ENCODE measurements around the gene KANSL1. TPM values are rescaled to one million over a fixed set of nuclear protein-coding genes. Genes with fewer than 3 reads are reported as not detected.
"Not testable (repeated sequence)": the region's sequence is repeated elsewhere in the genome, so short reads cannot be mapped to it uniquely, and the experiment has no call there.

Gene KANSL1
- total RNA-seq, 1 donor from 2014 or later = 121 TPM

DNA sequence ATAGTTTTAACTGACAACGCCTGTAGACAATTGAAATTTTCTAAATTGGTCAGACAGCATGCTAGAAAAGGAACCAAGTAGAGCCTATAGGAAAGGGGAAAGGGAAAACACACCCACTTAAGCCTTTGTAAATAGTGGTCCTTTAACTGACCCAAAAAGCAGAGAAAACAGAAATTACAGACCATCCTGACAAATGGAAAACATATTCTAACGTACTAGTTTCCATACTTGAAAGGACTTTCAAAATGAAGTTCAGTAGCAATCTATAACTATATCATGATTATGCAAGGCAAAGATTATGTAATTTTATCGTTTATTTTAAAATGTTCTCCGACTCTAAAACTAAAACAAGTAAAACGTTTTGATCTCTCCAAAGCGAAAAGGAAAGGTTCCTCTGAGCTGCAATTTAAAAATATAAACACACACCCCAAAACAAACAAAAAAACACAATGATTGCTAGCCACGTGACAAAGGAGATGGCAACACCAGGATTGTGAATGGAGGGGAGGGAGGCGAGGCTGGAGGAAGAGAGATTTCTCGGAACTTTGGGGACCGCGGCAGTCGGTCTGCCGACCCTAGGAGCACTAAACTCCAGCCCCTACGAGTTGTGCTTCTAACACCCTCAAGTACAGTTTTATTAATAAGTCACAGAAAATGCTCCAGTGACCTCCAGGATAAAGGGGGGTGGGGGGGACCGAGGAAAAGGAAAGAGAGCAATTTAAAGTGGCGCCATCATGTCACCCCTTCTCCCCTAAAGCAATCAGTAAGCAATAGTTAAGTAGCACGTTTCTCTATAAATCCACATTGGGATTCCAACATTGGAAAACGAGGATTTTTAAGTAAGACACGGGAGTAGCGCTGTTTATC is 1.7 kb downstream of the KANSL1 start:
- TF ChIP-seq, protein P1, sequence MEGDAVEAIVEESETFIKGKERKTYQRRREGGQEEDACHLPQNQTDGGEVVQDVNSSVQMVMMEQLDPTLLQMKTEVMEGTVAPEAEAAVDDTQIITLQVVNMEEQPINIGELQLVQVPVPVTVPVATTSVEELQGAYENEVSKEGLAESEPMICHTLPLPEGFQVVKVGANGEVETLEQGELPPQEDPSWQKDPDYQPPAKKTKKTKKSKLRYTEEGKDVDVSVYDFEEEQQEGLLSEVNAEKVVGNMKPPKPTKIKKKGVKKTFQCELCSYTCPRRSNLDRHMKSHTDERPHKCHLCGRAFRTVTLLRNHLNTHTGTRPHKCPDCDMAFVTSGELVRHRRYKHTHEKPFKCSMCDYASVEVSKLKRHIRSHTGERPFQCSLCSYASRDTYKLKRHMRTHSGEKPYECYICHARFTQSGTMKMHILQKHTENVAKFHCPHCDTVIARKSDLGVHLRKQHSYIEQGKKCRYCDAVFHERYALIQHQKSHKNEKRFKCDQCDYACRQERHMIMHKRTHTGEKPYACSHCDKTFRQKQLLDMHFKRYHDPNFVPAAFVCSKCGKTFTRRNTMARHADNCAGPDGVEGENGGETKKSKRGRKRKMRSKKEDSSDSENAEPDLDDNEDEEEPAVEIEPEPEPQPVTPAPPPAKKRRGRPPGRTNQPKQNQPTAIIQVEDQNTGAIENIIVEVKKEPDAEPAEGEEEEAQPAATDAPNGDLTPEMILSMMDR (conservative IDR thresholded peaks at IDR 0.05) = no peak
- DNase-seq (ENCODE audit: low read depth, low spot score) = peak; percentile 37
- Mint-ChIP-seq H3K27me3 (ENCODE audit: low read depth) (no peaks in the 10 kb centered on the region), H3K9me3 (no peaks in the 10 kb centered on the region), H3K4me1 (peaks cover 52% of the 10 kb centered on the region), H3K4me3 (peak overlapping the region; percentile 91), H3K36me3 (ENCODE audit: low read depth) (no peaks in the 10 kb centered on the region), H3K27ac (ENCODE audit: unreplicated experiment) (peak overlapping the region; percentile 98)

DNA sequence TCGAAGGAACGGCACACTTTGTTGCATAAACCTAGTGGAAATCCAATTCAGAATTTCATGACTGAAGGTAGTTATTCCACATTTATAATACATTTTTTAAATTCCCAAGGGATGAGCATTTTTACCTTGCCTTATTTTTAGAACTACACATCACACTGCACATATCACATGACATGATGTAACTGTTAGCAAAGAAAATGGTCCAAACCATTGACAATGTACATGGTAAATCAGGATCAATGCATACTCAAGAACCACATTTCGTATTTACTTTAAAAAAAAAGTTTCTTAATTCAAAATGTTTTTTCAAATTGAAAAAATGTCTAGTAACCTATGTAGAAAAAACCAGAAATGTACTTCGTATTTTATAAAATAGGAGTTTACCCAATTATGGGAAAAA is 2.5 kb downstream of the KANSL1 start:
- TF ChIP-seq, protein P1 (conservative IDR thresholded peaks at IDR 0.05) = no peak
- Mint-ChIP-seq H3K4me1 (peaks cover 52% of the 10 kb centered on the region), H3K27me3 (ENCODE audit: low read depth) (no peaks in the 10 kb centered on the region), H3K9me3 (no peaks in the 10 kb centered on the region), H3K4me3 (peak overlapping the region; percentile 91), H3K27ac (ENCODE audit: unreplicated experiment) (no peak overlapping the region), H3K36me3 (ENCODE audit: low read depth) (no peaks in the 10 kb centered on the region)
- DNase-seq (ENCODE audit: low read depth, low spot score) = no peak

DNA sequence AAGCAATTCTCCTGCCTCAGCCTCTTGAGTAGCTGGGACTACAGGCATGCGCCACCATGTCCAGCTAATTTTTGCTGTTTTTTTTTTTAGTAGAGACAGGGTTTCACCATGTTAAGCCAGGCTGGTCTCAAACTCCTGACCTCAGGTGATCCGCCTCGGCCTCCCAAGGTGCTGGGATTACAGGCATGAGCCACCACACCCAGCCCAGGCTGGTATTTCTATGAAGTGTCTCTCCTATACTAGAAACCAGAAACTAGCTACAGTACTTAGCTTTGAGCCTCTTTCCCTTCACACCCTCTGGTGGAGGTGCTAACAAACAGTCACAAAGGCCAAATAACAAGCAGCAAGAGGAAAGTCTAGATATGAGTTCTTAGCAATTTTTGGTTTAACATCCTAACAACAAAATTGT is 6.4 kb downstream of the KANSL1 start:
- H3K9me3 Mint-ChIP-seq; H3K36me3 Mint-ChIP-seq (ENCODE audit: low read depth); H3K27ac Mint-ChIP-seq (ENCODE audit: unreplicated experiment): not testable (repeated sequence)

DNA sequence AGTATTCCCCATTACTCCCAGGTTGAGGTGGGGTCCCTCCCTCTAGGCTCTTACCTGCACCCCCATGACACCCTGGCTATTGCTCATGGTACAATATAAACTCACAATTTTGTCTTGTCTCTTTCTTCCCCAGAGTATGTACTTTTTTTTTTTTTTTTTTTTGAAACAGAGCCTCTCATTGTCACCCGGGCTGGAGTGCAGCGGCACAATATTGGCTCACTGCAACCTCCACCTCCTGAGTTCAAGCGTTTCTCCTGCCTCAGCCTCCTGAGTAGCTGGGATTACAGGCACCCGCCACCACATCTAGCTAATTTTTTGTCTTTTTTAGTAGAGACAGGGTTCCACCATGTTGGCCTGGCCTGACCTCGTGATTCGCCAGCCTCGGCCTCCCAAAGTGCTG is 8.5 kb downstream of the KANSL1 start:
- no peak for DNase-seq (ENCODE audit: low read depth, low spot score)
- Mint-ChIP-seq H3K4me1 (peaks cover 68% of the 10 kb centered on the region), H3K4me3 (no peak overlapping the region), H3K9me3 (no peaks in the 10 kb centered on the region), H3K36me3 (ENCODE audit: low read depth) (no peaks in the 10 kb centered on the region), H3K27me3 (ENCODE audit: low read depth) (no peaks in the 10 kb centered on the region), H3K27ac (ENCODE audit: unreplicated experiment) (no peak overlapping the region)
- TF ChIP-seq, protein P1 (conservative IDR thresholded peaks at IDR 0.05) = no peak

More for the DNA sequence above, 6.4 kb downstream of the KANSL1 start:
- not testable (repeated sequence) for H3K27me3 Mint-ChIP-seq (ENCODE audit: low read depth); DNase-seq (ENCODE audit: low read depth, low spot score)
- Mint-ChIP-seq H3K4me3 (peak overlapping the region; percentile 45), H3K4me1 (peaks cover 72% of the 10 kb centered on the region)
- TF ChIP-seq, protein P1 (conservative IDR thresholded peaks at IDR 0.05) = peak; percentile 62

DNA sequence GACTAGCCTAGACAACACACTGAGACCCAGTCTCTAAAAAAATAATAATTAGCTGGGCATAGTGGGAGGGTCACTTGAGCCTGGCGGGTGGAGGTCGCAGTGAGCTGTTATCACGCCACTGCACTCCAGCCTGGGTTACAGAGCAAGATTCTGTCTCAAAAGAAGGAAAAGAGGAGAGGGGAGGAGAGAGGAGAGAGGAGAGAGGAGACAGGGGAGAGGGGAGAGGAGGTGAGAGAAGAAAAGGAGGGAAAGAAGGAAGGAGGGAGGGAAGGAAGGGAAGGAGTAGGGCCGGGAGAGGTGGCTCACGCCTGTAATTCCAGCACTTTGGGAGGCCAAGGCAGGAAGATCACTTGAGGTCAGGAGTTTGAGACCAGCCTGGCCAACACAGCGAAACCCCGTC is 9.8 kb downstream of the KANSL1 start:
- H3K27ac Mint-ChIP-seq (ENCODE audit: unreplicated experiment); H3K9me3 Mint-ChIP-seq; H3K27me3 Mint-ChIP-seq (ENCODE audit: low read depth); H3K36me3 Mint-ChIP-seq (ENCODE audit: low read depth); DNase-seq (ENCODE audit: low read depth, low spot score); H3K4me3 Mint-ChIP-seq: not testable (repeated sequence)
- H3K4me1 Mint-ChIP-seq = peaks cover 72% of the 10 kb centered on the region

DNA sequence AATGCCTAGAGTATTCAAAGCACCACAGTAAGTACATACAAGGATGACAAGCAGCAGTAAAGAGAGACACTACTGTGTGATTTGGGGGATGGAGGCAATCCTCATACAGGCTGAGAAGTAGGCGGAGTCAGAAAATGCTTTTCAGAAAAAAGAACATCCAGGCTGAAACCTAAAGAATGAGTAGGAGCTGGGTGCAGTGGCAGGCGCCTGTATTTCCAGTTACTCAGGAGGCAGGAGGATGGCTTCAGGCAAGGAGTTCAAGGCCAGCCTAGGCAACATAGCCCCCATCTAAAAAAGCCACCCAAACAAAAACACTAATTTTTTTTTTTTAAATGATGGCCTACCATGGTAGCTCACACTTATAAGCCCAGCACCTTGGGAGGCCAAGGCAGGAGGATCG is 10.3 kb downstream of the KANSL1 start:
- Mint-ChIP-seq H3K4me3 (peak overlapping the region; percentile 3), H3K4me1 (peaks cover 72% of the 10 kb centered on the region)

More for the DNA sequence above, 10.3 kb downstream of the KANSL1 start:
- no peak for DNase-seq (ENCODE audit: low read depth, low spot score)
- Mint-ChIP-seq H3K27ac (ENCODE audit: unreplicated experiment) (no peak overlapping the region), H3K27me3 (ENCODE audit: low read depth) (no peaks in the 10 kb centered on the region), H3K9me3 (no peaks in the 10 kb centered on the region), H3K36me3 (ENCODE audit: low read depth) (no peaks in the 10 kb centered on the region)
- TF ChIP-seq, protein P1 (conservative IDR thresholded peaks at IDR 0.05) = no peak

All from neural crest cell (in vitro differentiated cells).